ENCODE results near the gene RMI2.
"Not testable (repeated sequence)": the region's sequence is repeated elsewhere in the genome, so short reads cannot be mapped to it uniquely, and the experiment has no call there.

Gene RMI2

GRCh38 chr16:11296706-11297491, 48.4 kb upstream of the RMI2 start:
- no peaks in the 10 kb centered on the region for H3K27me3 ChIP-seq (ENCODE audit: low read length)
- H2AFZ ChIP-seq (ENCODE audit: low read depth, low read length, severe bottlenecking) = no peak overlapping the region
- H3K9me3 ChIP-seq (ENCODE audit: insufficient read depth, low read length) = no peaks in the 10 kb centered on the region
- H3K36me3 ChIP-seq (ENCODE audit: low read length) = no peaks in the 10 kb centered on the region
- H3K27ac ChIP-seq (ENCODE audit: low read depth, low read length) = peak overlapping the region; percentile 96
- peak overlapping the region; percentile 11 for H3K9ac ChIP-seq (ENCODE audit: low read length)
- no peaks in the 10 kb centered on the region for H4K20me1 ChIP-seq (ENCODE audit: low read depth, low read length)
- no peak for TF ChIP-seq EZH2phosphoT487 (conservative IDR thresholded peaks at IDR 0.05; ENCODE audit: low read length)
- TF ChIP-seq CTCF (IDR thresholded peaks at IDR 0.05; ENCODE audit: insufficient read depth, low read length, poor library complexity, severe bottlenecking) = no peak
- peaks cover 42% of the 10 kb centered on the region for H3F3A ChIP-seq (ENCODE audit: insufficient read depth)
- no peaks in the 10 kb centered on the region for H3K79me2 ChIP-seq (ENCODE audit: insufficient read depth, low read length)
- H3K9me2 ChIP-seq (replicated peaks; ENCODE audit: insufficient read depth, low read length) = no peaks in the 10 kb centered on the region
- no peak overlapping the region for H3K4me3 ChIP-seq (ENCODE audit: insufficient read depth, low read length, poor library complexity, severe bottlenecking)
- peak overlapping the region; percentile 38 for H3K4me2 ChIP-seq (ENCODE audit: low read depth, low read length, poor library complexity, severe bottlenecking)

GRCh38 chr16:11297492-11298142, 47.6 kb upstream of the RMI2 start:
- Histone ChIP-seq H3K27me3 (ENCODE audit: low read length) (no peaks in the 10 kb centered on the region), H2AFZ (ENCODE audit: low read depth, low read length, severe bottlenecking) (peak overlapping the region; percentile 83), H3F3A (ENCODE audit: insufficient read depth) (peaks cover 42% of the 10 kb centered on the region), H3K27ac (ENCODE audit: low read depth, low read length) (peak overlapping the region; percentile 96), H3K4me3 (ENCODE audit: insufficient read depth, low read length, poor library complexity, severe bottlenecking) (peak overlapping the region; percentile 15), H3K79me2 (ENCODE audit: insufficient read depth, low read length) (no peaks in the 10 kb centered on the region), H3K9me3 (ENCODE audit: insufficient read depth, low read length) (no peaks in the 10 kb centered on the region), H3K36me3 (ENCODE audit: low read length) (no peaks in the 10 kb centered on the region), H3K9ac (ENCODE audit: low read length) (peak overlapping the region; percentile 51), H3K4me2 (ENCODE audit: low read depth, low read length, poor library complexity, severe bottlenecking) (peak overlapping the region; percentile 66), H4K20me1 (ENCODE audit: low read depth, low read length) (no peaks in the 10 kb centered on the region), H3K9me2 (replicated peaks; ENCODE audit: insufficient read depth, low read length) (no peaks in the 10 kb centered on the region)
- TF ChIP-seq EZH2phosphoT487 (conservative IDR thresholded peaks at IDR 0.05; ENCODE audit: low read length) = no peak
- TF ChIP-seq CTCF (IDR thresholded peaks at IDR 0.05; ENCODE audit: insufficient read depth, low read length, poor library complexity, severe bottlenecking) = no peak

GRCh38 chr16:11298143-11298900, 46.9 kb upstream of the RMI2 start:
- Histone ChIP-seq H3F3A (ENCODE audit: insufficient read depth) (peaks cover 42% of the 10 kb centered on the region), H3K27ac (ENCODE audit: low read depth, low read length) (peak overlapping the region; percentile 96), H3K4me3 (ENCODE audit: insufficient read depth, low read length, poor library complexity, severe bottlenecking) (peak overlapping the region; percentile 15), H3K9me3 (ENCODE audit: insufficient read depth, low read length) (no peaks in the 10 kb centered on the region), H3K79me2 (ENCODE audit: insufficient read depth, low read length) (no peaks in the 10 kb centered on the region), H3K36me3 (ENCODE audit: low read length) (no peaks in the 10 kb centered on the region), H2AFZ (ENCODE audit: low read depth, low read length, severe bottlenecking) (peak overlapping the region; percentile 83), H3K9ac (ENCODE audit: low read length) (peak overlapping the region; percentile 51), H3K4me2 (ENCODE audit: low read depth, low read length, poor library complexity, severe bottlenecking) (peak overlapping the region; percentile 66), H3K27me3 (ENCODE audit: low read length) (no peaks in the 10 kb centered on the region), H3K9me2 (replicated peaks; ENCODE audit: insufficient read depth, low read length) (no peaks in the 10 kb centered on the region), H4K20me1 (ENCODE audit: low read depth, low read length) (no peaks in the 10 kb centered on the region)
- TF ChIP-seq CTCF (IDR thresholded peaks at IDR 0.05; ENCODE audit: insufficient read depth, low read length, poor library complexity, severe bottlenecking) = no peak
- TF ChIP-seq EZH2phosphoT487 (conservative IDR thresholded peaks at IDR 0.05; ENCODE audit: low read length) = no peak

GRCh38 chr16:11298950-11299547, 46.2 kb upstream of the RMI2 start:
- peaks cover 40% of the 10 kb centered on the region for H3F3A ChIP-seq (ENCODE audit: insufficient read depth)
- H3K79me2 ChIP-seq (ENCODE audit: insufficient read depth, low read length); H3K9me3 ChIP-seq (ENCODE audit: insufficient read depth, low read length); H3K4me3 ChIP-seq (ENCODE audit: insufficient read depth, low read length, poor library complexity, severe bottlenecking); H3K9ac ChIP-seq (ENCODE audit: low read length); H3K36me3 ChIP-seq (ENCODE audit: low read length); H3K27me3 ChIP-seq (ENCODE audit: low read length); H4K20me1 ChIP-seq (ENCODE audit: low read depth, low read length); H2AFZ ChIP-seq (ENCODE audit: low read depth, low read length, severe bottlenecking); H3K9me2 ChIP-seq (replicated peaks; ENCODE audit: insufficient read depth, low read length): not testable (repeated sequence)
- H3K4me2 ChIP-seq (ENCODE audit: low read depth, low read length, poor library complexity, severe bottlenecking) = peak overlapping the region; percentile 66
- H3K27ac ChIP-seq (ENCODE audit: low read depth, low read length) = peak overlapping the region; percentile 96

Data from SU-DHL-6 (cell line).